LNCaP clone FGC (cell line): ENCODE measurements around the gene FAT1.

Experiments used
- DNase-seq: peaks from one replicate; pipeline ENCODE4 v3.0.0-alpha.2; 2011; ENCODE audit warnings: low read depth
- H3K4me3 ChIP-seq: 2 replicates; pipeline ENCODE4 v1.5.1; 2011; ENCODE audit warnings: mild to moderate bottlenecking, low read depth, low read length, control low read depth
- CTCF ChIP-seq: IDR thresholded peaks from 2 replicates; pipeline ENCODE4 v1.5.1; 2012; ENCODE audit warnings: mild to moderate bottlenecking; ENCODE audit not compliant: control insufficient read depth, insufficient read depth; ENCODE audit errors: extremely low read depth

Gene FAT1

DNA sequence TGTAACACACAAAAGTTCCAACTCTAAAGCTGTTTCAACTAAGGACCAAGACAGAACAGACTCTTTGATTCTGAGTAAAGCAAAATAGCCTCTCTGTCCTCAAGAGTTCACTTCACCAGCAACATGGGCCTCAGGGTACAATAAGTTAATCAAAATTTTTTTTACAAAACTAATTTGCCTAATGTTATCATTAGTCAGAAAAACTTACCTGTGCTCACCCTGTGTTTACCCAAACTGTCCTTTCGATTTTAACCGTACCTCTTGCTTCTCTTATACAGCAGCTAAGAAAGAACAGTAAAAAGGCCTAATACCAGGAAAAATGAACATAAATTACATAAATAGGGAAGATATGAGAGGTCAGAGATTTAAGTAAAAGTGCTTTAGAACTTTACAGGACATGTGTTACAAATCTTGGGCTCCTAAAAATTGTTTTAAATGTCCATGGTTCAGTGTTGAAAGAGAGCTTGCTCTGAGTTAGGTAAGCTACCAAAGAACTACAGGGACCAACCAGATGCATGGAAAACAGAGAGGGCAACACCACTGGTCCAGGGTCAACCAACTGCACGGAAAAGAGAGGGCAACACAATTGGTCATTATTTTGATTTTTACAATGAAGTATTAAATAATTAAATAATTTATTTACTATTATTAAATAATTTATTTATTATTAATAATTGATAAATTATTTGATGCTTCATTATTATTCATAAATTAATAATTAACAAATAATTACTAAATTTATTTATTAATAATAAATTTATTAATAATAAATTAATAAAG lies 73.1 kb downstream of the FAT1 start:
- no peak for TF ChIP-seq CTCF
- DNase-seq = no peak
- H3K4me3 ChIP-seq = no peak overlapping the region

GRCh38 chr4:186647821-186648220 lies 75.8 kb downstream of the FAT1 start:
- no peak for TF ChIP-seq CTCF
- H3K4me3 ChIP-seq = no peak overlapping the region
- DNase-seq = no peak

DNA sequence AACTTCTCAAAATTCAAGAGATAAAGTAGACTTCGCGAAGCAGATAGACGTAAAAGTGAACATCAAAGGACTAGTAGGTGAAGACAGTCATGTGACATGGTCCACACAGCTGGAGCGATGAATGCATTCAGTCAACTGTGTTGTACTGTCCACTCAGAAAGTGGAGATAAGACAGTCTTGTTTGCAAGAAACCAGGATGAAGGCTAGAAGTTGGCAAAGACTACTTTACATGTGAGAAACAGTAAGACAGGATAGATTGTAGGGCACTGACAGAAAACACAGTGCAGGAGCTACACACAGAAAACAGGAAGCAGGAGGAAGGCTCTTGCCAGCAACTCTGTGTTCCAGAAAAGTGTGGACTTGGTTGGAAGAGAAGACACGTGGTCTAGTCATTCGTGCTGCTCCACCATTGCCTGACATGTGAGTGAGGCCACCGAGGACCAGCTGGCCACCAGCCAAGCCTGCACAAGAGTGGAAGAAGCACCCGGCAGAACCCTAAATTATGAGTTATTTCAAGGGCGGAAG lies 78.9 kb downstream of the FAT1 start:
- no peak for DNase-seq
- H3K4me3 ChIP-seq = no peak overlapping the region
- TF ChIP-seq CTCF = no peak

- H3K4me3 ChIP-seq = no peak overlapping the region
- no peak for DNase-seq
- no peak for TF ChIP-seq CTCF
These were observed 79.4 kb downstream of the FAT1 start for GRCh38 chr4:186644311-186644638.

- TF ChIP-seq CTCF = no peak
- H3K4me3 ChIP-seq = no peak overlapping the region
- DNase-seq = no peak
These were observed 80.0 kb downstream of the FAT1 start for GRCh38 chr4:186643501-186644310.

DNA sequence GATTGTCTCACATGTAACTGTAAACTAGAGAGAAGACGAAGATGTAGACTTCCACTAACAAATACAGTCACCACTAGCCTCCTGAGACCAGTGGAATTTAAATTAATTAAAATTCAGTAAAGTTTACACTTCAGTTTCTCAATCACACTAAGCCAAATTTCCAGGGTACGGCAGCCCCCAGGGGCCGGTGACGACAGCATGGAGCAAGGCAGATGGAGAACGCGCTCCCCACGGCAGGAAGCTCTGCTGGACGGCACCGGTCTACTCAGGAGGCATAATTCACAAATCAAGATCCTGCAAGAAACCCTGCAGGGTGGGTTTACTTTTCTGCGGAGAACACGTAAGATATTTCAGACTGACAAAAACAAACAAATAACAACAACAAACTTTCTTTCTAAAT lies 80.7 kb downstream of the FAT1 start:
- no peak overlapping the region for H3K4me3 ChIP-seq
- no peak for TF ChIP-seq CTCF
- DNase-seq = no peak

- no peak overlapping the region for H3K4me3 ChIP-seq
- no peak for DNase-seq
- no peak for TF ChIP-seq CTCF
These were observed 81.1 kb downstream of the FAT1 start for GRCh38 chr4:186642530-186642929.
